Activated T-helper 1 cell treated with anti-CD3 and anti-CD28 coated beads, Interleukin-2, amount 50 U/mL, for 16 hours (primary cell): ENCODE data around the gene ELOVL7.
"Not testable (repeated sequence)": the region's sequence is repeated elsewhere in the genome, so short reads cannot be mapped to it uniquely, and the experiment has no call there.

ENCODE experiments used
- DNase-seq, 2 donors: peaks; one replicate each; pipeline ENCODE4 v3.0.0-alpha.2; 2020; ENCODE audit warnings: low read depth in 1 of 2, low spot score in 1 of 2

The ELOVL7 gene

GRCh38 chr5:60830581-60831127 lies 13.4 kb downstream of the ELOVL7 start:
- no peak for DNase-seq

- DNase-seq, result no peak
These were observed 14.4 kb downstream of the ELOVL7 start for GRCh38 chr5:60829490-60830266.

GRCh38 chr5:60827201-60827600 lies 16.9 kb downstream of the ELOVL7 start:
- no peak for DNase-seq

GRCh38 chr5:60826653-60827052 lies 17.4 kb downstream of the ELOVL7 start:
- DNase-seq, result no peak

GRCh38 chr5:60823574-60823973 lies 20.5 kb downstream of the ELOVL7 start:
- no peak for DNase-seq

- no peak for DNase-seq
These were observed 21.8 kb downstream of the ELOVL7 start for GRCh38 chr5:60822285-60822556.

- DNase-seq, result no peak
These were observed 22.4 kb downstream of the ELOVL7 start for GRCh38 chr5:60821488-60822284.

- no peak for DNase-seq
These were observed 23.2 kb downstream of the ELOVL7 start for GRCh38 chr5:60820593-60821487.

GRCh38 chr5:60816138-60816537 lies 27.9 kb downstream of the ELOVL7 start:
- DNase-seq, result not testable (repeated sequence)

- DNase-seq, result no peak
These were observed 29.6 kb downstream of the ELOVL7 start for GRCh38 chr5:60814498-60814897.

- no peak for DNase-seq
These were observed 31.6 kb downstream of the ELOVL7 start for GRCh38 chr5:60812426-60812825.

GRCh38 chr5:60811105-60811504 lies 33.0 kb downstream of the ELOVL7 start:
- no peak for DNase-seq

GRCh38 chr5:60810438-60811085 lies 33.5 kb downstream of the ELOVL7 start:
- DNase-seq, result no peak

- DNase-seq, result no peak
These were observed 34.1 kb downstream of the ELOVL7 start for GRCh38 chr5:60809891-60810425.

GRCh38 chr5:60806591-60807243 lies 37.4 kb downstream of the ELOVL7 start:
- DNase-seq, result no peak

- DNase-seq, result no peak
These were observed 38.6 kb downstream of the ELOVL7 start for GRCh38 chr5:60805463-60805862.

GRCh38 chr5:60803712-60804111 lies 40.4 kb downstream of the ELOVL7 start:
- DNase-seq, result no peak

- DNase-seq, result no peak
These were observed 41.1 kb downstream of the ELOVL7 start for GRCh38 chr5:60802986-60803385.

- no peak for DNase-seq
These were observed 41.8 kb downstream of the ELOVL7 start for GRCh38 chr5:60802226-60802625.
